Ecto neural progenitor cell (in vitro differentiated cells): ENCODE data around the gene ARFRP1.
"Not testable (repeated sequence)": the region's sequence is repeated elsewhere in the genome, so short reads cannot be mapped to it uniquely, and the experiment has no call there.

Experiments used
- DNase-seq: peaks from one replicate; pipeline ENCODE4 v3.0.0-alpha.2; 2018; ENCODE audit warnings: low spot score

Gene ARFRP1

GRCh38 chr20:63675681-63676368 is 32.0 kb downstream of the ARFRP1 start:
- DNase-seq: no peak

DNA sequence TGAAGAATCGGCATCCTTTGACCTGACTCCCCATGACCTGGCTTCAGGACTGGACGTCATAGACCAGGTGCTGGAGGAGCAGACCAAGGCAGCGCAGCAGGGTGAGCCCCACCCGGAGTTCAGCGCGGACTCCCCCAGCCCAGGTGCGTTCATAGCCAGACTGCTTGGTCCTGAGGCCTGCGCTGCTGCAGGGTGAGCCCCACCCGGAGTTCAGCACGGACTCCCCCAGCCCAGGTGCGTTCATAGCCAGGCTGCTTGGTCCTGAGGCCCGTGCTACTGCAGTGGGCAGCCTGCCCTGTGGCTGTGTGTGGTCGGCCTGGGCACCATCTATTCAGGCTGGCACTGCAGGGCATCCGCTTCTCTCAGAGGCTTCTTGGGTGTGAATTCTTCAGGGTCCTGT is 33.8 kb downstream of the ARFRP1 start:
- no peak for DNase-seq

GRCh38 chr20:63672666-63673065 is 35.1 kb downstream of the ARFRP1 start:
- no peak for DNase-seq

GRCh38 chr20:63671695-63672094 is 36.1 kb downstream of the ARFRP1 start:
- not testable (repeated sequence) for DNase-seq

- DNase-seq: no peak
These were observed 39.4 kb downstream of the ARFRP1 start for GRCh38 chr20:63668351-63668750.

DNA sequence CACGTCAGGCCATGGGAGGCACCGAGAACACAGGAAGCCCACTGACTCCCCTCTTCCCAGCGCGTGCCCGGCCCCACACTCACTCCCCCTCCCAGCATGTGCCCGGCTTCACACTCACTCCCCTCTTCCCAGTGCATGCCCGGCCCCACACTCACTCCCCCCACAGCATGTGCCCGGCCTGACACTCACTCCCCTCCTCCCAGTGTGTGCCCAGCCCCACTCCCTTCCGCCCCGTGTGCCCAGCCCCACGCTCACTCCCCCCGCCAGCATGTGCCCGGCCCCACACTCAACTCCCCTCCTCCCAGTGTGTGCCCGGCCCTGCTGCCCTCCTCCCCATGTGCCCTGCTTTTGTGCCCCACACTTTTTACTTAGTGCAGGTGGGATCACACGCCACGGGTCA is 39.9 kb downstream of the ARFRP1 start:
- DNase-seq: no peak

GRCh38 chr20:63665708-63666107 is 42.1 kb downstream of the ARFRP1 start:
- DNase-seq: no peak

GRCh38 chr20:63664861-63665594 is 42.7 kb downstream of the ARFRP1 start:
- DNase-seq: peak; percentile 80

GRCh38 chr20:63664143-63664851 is 43.5 kb downstream of the ARFRP1 start:
- DNase-seq: no peak

- DNase-seq: no peak
These were observed 44.3 kb downstream of the ARFRP1 start for GRCh38 chr20:63663332-63664066.

GRCh38 chr20:63662813-63663189 is 45.0 kb downstream of the ARFRP1 start:
- no peak for DNase-seq

DNA sequence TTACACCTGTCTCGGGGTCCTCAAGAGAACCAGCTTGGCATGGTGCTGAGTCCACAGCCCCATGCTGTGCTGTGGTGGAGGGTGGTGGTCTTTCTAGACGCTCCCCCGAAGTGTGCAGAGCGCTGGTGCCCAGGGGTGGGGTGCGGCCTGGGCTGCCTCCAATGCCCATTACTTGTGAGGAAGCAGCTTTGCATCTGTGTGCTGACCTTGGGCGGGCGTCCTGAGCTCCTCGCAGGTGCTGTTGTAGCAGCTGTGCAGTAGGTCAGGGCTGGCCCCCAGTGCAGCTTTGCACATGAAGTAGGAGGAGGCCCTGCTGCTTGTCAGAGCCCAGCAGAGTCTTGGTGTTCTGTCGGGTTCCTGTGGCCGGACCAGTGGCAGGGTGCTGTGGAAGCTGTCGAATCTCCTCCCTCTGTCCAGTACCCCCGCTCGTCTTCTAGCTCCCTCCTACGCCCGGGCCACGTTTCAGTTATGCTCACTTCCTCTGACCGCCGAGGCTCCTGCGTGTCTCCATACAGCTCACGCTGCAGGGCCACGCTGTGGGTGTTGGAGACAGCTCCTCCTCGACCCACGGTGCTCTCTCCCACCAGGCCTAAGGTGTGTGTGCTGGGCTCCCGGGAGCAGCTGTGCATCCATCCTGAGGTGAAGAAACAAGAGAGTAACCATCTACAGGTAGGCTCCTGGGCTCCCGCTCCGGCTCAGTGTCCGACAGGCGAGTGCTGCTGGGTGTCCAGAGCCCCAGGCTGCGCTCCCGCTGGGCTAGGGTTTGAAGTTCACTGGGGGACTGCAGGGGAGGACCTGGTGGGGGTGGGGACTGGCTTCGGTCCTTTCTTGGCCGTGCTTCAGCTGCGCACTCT is 45.6 kb downstream of the ARFRP1 start:
- DNase-seq: no peak

DNA sequence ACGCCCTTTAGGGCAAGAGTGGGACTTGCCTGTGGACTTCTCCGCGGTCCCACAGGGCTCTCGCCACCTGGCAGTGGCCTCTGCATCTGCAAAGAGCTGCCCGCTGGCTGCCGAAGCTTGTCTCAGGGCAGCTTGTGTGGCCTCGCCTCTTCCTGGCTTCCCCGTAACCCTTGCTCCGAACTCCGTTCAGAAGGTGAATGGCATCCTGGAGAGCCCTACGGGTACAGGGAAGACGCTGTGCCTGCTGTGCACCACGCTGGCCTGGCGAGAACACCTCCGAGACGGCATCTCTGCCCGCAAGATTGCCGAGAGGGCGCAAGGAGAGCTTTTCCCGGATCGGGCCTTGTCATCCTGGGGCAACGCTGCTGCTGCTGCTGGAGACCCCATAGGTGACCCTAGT is 46.7 kb downstream of the ARFRP1 start:
- DNase-seq: no peak

DNA sequence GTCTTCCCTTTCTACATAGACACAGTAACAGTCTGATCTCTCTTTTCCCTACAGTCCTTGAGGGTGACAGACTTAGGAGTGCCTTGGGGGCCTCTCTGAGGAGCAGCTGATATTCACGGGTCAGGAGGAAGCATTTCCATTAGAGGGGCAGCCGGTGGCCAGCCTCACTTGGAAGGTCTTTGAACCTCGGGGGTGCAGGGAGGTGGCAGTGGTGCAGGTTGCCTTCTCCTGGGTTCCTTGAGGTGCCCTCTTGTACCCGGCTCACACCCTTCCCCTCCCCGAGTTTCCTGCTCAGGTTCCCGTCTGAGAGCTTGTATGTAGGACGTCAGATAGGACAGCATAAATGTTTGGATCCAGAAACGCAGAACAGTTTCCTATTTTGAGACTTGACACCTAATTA is 47.2 kb downstream of the ARFRP1 start:
- DNase-seq: no peak

DNA sequence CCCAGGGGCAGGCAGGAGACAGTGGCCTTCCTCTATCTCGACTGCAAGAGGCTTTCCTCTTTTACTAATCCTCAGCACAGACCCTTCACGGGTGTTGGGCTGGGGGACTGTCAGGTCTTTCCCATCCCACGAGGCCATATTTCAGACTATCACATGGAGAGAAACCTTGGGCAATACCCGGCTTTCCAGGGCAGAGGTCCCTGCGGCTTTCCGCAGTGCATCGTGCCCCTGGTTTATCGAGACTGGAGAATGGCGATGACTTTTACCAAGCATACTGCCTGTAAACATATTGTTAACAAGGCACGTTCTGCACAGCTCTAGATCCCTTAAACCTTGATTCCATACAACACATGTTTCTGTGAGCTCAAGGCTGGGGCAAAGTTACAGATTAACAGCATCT is 47.6 kb downstream of the ARFRP1 start:
- DNase-seq: not testable (repeated sequence)

- no peak for DNase-seq
These were observed 48.4 kb downstream of the ARFRP1 start for GRCh38 chr20:63659370-63659769.

GRCh38 chr20:63658749-63659187 is 49.0 kb downstream of the ARFRP1 start:
- DNase-seq: no peak

DNA sequence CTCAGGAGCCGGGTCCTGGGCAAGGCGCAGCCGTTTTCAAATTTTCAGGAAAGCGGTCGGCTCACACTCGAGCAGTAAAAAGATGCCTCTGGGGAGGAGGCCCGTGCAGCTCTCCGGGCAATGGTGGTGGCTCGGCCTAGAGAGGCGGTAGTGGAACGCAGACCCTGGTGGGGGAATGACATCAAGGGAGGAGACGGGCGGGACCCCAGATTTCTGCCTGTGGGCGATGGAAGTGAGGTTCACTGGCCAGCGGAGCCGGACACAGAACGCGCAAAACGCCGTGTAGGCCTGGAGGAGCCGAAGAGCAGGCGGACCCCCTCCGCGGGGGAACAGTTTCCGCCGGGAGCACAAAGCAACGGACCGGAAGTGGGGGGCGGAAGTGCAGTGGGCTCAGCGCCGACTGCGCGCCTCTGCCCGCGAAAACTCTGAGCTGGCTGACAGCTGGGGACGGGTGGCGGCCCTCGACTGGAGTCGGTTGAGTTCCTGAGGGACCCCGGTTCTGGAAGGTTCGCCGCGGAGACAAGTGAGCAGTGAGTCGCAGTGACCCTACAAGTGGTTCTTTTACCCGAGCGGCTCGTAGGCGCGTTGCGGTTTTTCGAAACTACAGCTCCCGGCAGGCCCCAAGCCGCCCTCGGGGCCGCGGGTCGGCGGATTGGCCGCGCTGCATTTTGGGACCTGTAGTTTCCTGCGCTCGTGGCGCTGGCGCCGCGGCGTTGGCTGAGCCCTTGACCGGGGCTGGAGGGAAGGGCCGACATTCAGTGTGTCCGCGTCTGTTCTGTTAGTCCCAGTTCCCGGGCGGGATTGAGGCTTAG is 49.6 kb downstream of the ARFRP1 start, which contains the start of gene RTEL1:
Gene RTEL1 (plus strand): TSS at position 376 of the 812 bp plus-strand sequence. CDS start 1,091 bp downstream, outside the sequence.
- DNase-seq: peak; percentile 93

DNA sequence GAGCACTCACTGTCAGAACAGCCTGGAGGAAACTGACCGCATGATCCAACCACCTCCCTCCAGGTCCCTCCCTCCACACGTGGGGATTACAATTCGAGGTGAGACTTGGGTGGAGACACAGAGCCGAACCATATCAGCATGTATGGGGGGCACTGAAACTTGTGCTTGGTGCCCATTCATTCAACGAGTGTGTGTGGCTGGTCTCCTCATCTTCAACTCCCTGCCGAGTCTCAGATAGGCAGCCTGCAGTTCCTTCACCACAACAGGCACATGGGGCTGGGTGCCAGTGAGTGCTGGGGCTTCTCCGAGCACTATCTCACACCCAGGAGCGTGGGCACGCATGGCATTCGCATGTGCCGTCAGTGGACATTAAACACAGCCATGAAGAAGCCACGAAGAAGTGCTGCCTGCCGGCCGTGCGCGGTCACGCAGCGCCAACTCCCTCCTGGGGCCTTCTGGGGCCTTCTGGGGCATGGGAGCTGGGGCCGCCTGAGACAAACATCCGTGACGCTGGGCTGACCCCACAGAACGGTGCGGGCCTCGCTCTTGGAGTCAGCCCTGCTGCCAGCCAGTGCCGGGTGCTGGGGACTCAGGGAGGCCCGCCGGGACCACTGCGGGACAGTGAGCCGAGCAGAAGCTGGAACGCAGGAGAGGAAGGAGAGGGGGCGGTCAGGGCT is 50.4 kb downstream of the ARFRP1 start:
- no peak for DNase-seq

DNA sequence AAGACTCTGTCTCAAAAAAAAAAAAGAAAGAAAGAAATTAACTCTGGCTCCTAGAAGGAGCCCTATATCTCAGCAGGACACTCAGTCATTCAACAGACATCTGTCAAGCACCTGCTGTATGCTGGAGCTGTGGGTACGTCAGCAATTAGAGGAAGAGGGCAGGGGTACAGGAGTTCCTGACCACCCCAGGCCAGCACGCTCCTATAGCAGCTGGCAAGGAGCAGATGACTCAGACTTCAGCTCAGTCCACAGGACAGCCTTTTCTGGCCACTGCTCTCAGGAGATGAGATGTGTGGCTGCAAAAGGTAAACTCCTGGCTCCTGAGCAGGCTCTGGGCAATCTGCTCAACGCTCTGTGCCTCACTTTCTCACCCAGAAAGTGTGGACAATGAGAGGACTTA is 51.3 kb downstream of the ARFRP1 start:
- no peak for DNase-seq
